ENCODE measurements around the gene PSMB5.

- TF ChIP-seq, protein P1, sequence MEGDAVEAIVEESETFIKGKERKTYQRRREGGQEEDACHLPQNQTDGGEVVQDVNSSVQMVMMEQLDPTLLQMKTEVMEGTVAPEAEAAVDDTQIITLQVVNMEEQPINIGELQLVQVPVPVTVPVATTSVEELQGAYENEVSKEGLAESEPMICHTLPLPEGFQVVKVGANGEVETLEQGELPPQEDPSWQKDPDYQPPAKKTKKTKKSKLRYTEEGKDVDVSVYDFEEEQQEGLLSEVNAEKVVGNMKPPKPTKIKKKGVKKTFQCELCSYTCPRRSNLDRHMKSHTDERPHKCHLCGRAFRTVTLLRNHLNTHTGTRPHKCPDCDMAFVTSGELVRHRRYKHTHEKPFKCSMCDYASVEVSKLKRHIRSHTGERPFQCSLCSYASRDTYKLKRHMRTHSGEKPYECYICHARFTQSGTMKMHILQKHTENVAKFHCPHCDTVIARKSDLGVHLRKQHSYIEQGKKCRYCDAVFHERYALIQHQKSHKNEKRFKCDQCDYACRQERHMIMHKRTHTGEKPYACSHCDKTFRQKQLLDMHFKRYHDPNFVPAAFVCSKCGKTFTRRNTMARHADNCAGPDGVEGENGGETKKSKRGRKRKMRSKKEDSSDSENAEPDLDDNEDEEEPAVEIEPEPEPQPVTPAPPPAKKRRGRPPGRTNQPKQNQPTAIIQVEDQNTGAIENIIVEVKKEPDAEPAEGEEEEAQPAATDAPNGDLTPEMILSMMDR (IDR thresholded peaks at IDR 0.05): no peak
- no peak for TF ChIP-seq POLR2A (IDR thresholded peaks at IDR 0.05)
These were observed 17.5 kb upstream of the PSMB5 start for GRCh38 chr14:23052182-23052623.
